Endothelial cell of umbilical vein (primary cell): ENCODE measurements around the gene LRP5. TPM values are rescaled to one million over a fixed set of nuclear protein-coding genes. Genes with fewer than 3 reads are reported as not detected.

Experiments
- BruUV-seq: library from RNA; stranded (reverse); fragments of 400-500 nt; replicated peaks from 2 replicates; lab custom pipeline; 2021; lab: Mats Ljungman, UMichigan
- CTCF ChIA-PET: fragments of 300-600, 350-600 bp; sonication (Branson Sonifier 250); formaldehyde crosslinking; loops from one replicate; lab custom pipeline; 2021; ENCODE audit warnings: antibody characterized with exemption, inconsistent platforms; lab: Charles Lee
- POLR2A ChIA-PET: fragments of 300-600, 350-600 bp; sonication (Branson Sonifier 250); formaldehyde crosslinking; loops from one replicate; lab custom pipeline; 2021; ENCODE audit warnings: antibody characterized with exemption, inconsistent platforms; lab: Charles Lee
- DNase-seq: peaks from one replicate; pipeline ENCODE4 v3.0.0-alpha.2; 2011; ENCODE audit warnings: low read depth, low spot score
- FAIRE-seq: peaks from 2 replicates; lab custom pipeline; 2011; peaks lifted over from hg19 to GRCh38; lab: Jason Lieb, UNC
- H2AFZ ChIP-seq: 2 replicates; pipeline ENCODE4 v1.6.0; 2012; ENCODE audit warnings: low read depth, low read length, control low read depth, inconsistent platforms
- H3K27ac ChIP-seq: 2 replicates; pipeline ENCODE4 v1.5.1; 2011; ENCODE audit warnings: low read depth, mild to moderate bottlenecking, control low read depth, low read length, moderate library complexity; ENCODE audit not compliant: insufficient read depth
- H3K27me3 ChIP-seq, 2 experiments: 2 replicates each; pipeline versions ENCODE4 v1.6.0 to v1.6.1; 2011; ENCODE audit warnings: low read length in 2 of 2, mixed read lengths in 1 of 2; ENCODE audit not compliant: control insufficient read depth in 2 of 2, insufficient read depth in 2 of 2
- H3K36me3 ChIP-seq, 2 experiments: 2 replicates in 1 of 2; 3 replicates in 1 of 2; pipeline ENCODE4 v1.5.1; 2011; ENCODE audit warnings: low read length in 2 of 2, mild to moderate bottlenecking in 1 of 2, moderate library complexity in 1 of 2; ENCODE audit not compliant: control insufficient read depth in 2 of 2, insufficient read depth in 2 of 2; ENCODE audit errors: extremely low read depth in 1 of 2
- H3K4me1 ChIP-seq: 3 replicates; pipeline ENCODE4 v1.5.1; 2011; ENCODE audit warnings: mild to moderate bottlenecking, low read length; ENCODE audit not compliant: control insufficient read depth, insufficient read depth; ENCODE audit errors: extremely low read depth
- H3K4me2 ChIP-seq: 2 replicates; pipeline ENCODE4 v1.6.1; 2011; ENCODE audit warnings: low read length, control low read depth, mixed read lengths; ENCODE audit not compliant: insufficient read depth
- H3K4me3 ChIP-seq, 3 experiments: fragments of 200-600 bp in 1 of 3; sonication (generic), shearing (Covaris generic) in 1 of 3; replicated peaks in 1 of 3; 2 replicates each; pipeline ENCODE4 v1.5.1; 2011 to 2016; ENCODE audit warnings: control low read depth in 3 of 3, low read length in 3 of 3, mild to moderate bottlenecking in 2 of 3, inconsistent platforms in 1 of 3, low read depth in 1 of 3, moderate library complexity in 1 of 3; ENCODE audit not compliant: insufficient read depth in 1 of 3
- H3K79me2 ChIP-seq: 2 replicates; pipeline ENCODE4 v1.6.0; 2012; ENCODE audit warnings: low read length, inconsistent platforms; ENCODE audit not compliant: control insufficient read depth, insufficient read depth
- H3K9ac ChIP-seq: replicated peaks from 2 replicates; pipeline ENCODE3; 2011; ENCODE audit warnings: low read length, control low read depth; ENCODE audit not compliant: insufficient read depth; ENCODE audit errors: extremely low read depth
- H3K9me1 ChIP-seq: replicated peaks from 3 replicates; pipeline ENCODE4 v1.6.0; 2011; ENCODE audit warnings: mild to moderate bottlenecking, low read length; ENCODE audit not compliant: control insufficient read depth, insufficient read depth; ENCODE audit errors: extremely low read depth
- H3K9me3 ChIP-seq: replicated peaks from 2 replicates; pipeline ENCODE4 v1.5.1; 2012; ENCODE audit warnings: low read length, inconsistent platforms; ENCODE audit not compliant: control insufficient read depth, insufficient read depth
- H4K20me1 ChIP-seq: replicated peaks from 2 replicates; pipeline ENCODE3; 2011; ENCODE audit warnings: mild to moderate bottlenecking, low read length; ENCODE audit not compliant: control insufficient read depth, insufficient read depth; ENCODE audit errors: extremely low read depth
- EZH2 ChIP-seq: IDR thresholded peaks from 2 replicates; pipeline ENCODE4 v1.6.1; 2012; ENCODE audit warnings: borderline replicate concordance, low read depth, mild to moderate bottlenecking, moderate library complexity, low read length, inconsistent platforms; ENCODE audit not compliant: severe bottlenecking
- FOS ChIP-seq: IDR thresholded peaks from 2 replicates; pipeline ENCODE4 v1.6.1; 2011; ENCODE audit warnings: mild to moderate bottlenecking, low read length, moderate library complexity, borderline replicate concordance; ENCODE audit not compliant: insufficient read depth
- GATA2 ChIP-seq: IDR thresholded peaks from 2 replicates; pipeline ENCODE4 v1.7.0; 2011; ENCODE audit warnings: low read depth, mild to moderate bottlenecking, moderate library complexity, mixed read lengths, low read length; ENCODE audit not compliant: insufficient read length, insufficient read depth
- JUN ChIP-seq: IDR thresholded peaks from 2 replicates; pipeline ENCODE4 v1.6.1; 2011; ENCODE audit warnings: borderline replicate concordance, low read depth; ENCODE audit not compliant: insufficient read length, insufficient read depth
- MYC ChIP-seq: IDR thresholded peaks from one replicate; pipeline ENCODE4 v1.6.1; 2011; ENCODE audit warnings: mild to moderate bottlenecking, low read depth, low read length
- POLR2A ChIP-seq: IDR thresholded peaks from 2 replicates; pipeline ENCODE4 v1.6.1; 2012; ENCODE audit warnings: low read depth, mild to moderate bottlenecking, control low read depth, low read length
- POLR2AphosphoS5 ChIP-seq: IDR thresholded peaks from 2 replicates; pipeline ENCODE4 v1.6.1; 2012; ENCODE audit warnings: low read depth, mild to moderate bottlenecking, control low read depth, low read length, moderate library complexity; ENCODE audit not compliant: insufficient read depth
- dilution Hi-C: fragments of 300-500 bp; cut with MboI; formaldehyde crosslinking; loops from one replicate; pipeline ENCODE4 v1.15.0; 2019; ENCODE audit warnings: low sequenced_read_pairs; ENCODE audit not compliant: extremely low pct_ligation_motif_present
- intact Hi-C: fragments of 100-400 bp; cut with micrococcal nuclease; formaldehyde crosslinking; loops from one replicate; pipeline ENCODE4 v1.10.0; 2022
- polyA plus RNA-seq, 4 experiments: library from polyadenylated mRNA; depleted of rRNA in 3 of 4; stranded (reverse) in 3 of 4; unstranded in 1 of 4; fragments of >200 nt; gene quantifications; 2 replicates each; pipeline versions ENCODE4 v1.2.1 to v1.2.3, GENCODE V29; 2011 to 2012; ENCODE audit warnings: missing spikeins in 1 of 4
- total RNA-seq: library from RNA; stranded (reverse); gene quantifications from 2 replicates; pipeline ENCODE4 v1.2.3, GENCODE V29; 2021
- TF ChIP-seq, protein P1 (sequence below): IDR thresholded peaks from 2 replicates; pipeline ENCODE4 v1.6.1; 2011; ENCODE audit not compliant: insufficient read depth, insufficient read length
- TF ChIP-seq, protein P2 (sequence below), 2 donors: IDR thresholded peaks; 1 replicate in 1 of 2; 2 replicates in 1 of 2; pipeline ENCODE4 v1.5.1; 2011; ENCODE audit warnings: low read length in 2 of 2, mild to moderate bottlenecking in 2 of 2, moderate library complexity in 2 of 2, control low read depth in 1 of 2, inconsistent platforms in 1 of 2, low read depth in 1 of 2; ENCODE audit not compliant: insufficient read depth in 1 of 2; ENCODE audit errors: extremely low read depth in 1 of 2

The LRP5 gene
- total and polyA plus RNA-seq, 2 donors (not counting 3 experiments of a cell fraction or from before 2014, with no cell fraction given) = 35.1 to 51.8 TPM

DNA sequence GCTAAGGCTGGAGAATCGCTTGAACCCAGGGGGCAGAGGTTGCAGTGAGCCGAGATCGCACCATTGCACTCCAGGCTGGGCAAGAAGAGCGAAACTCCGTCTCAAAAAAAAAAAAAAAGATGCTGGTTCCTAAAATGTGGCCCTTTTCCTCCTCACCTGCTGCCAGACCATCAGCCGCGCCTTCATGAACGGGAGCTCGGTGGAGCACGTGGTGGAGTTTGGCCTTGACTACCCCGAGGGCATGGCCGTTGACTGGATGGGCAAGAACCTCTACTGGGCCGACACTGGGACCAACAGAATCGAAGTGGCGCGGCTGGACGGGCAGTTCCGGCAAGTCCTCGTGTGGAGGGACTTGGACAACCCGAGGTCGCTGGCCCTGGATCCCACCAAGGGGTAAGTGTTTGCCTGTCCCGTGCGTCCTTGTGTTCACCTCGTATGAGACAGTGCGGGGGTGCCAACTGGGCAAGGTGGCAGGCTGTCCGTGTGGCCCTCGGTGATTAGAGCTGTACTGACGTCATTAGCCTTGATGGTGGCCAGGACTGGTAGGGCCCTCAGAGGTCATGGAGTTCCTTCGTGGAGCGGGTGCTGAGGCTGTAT lies 97.5 kb downstream of the LRP5 start:
- Histone ChIP-seq H3K9me1 (no peaks in the 10 kb centered on the region), H3K4me2 (no peak overlapping the region), H3K9ac (no peak overlapping the region), H3K79me2 (no peaks in the 10 kb centered on the region), H2AFZ (no peak overlapping the region), H3K4me1 (peaks cover 4% of the 10 kb centered on the region), H3K27me3 (no peaks in the 10 kb centered on the region), H3K4me3 (no peak overlapping the region), H3K36me3 (peaks cover 3 to 47% of the 10 kb centered on the region in 2 experiments), H4K20me1 (no peaks in the 10 kb centered on the region), H3K27ac (no peak overlapping the region), H3K9me3 (no peaks in the 10 kb centered on the region)
- no peak for TF ChIP-seq FOS
- no peak for TF ChIP-seq POLR2AphosphoS5
- TF ChIP-seq, protein P1, sequence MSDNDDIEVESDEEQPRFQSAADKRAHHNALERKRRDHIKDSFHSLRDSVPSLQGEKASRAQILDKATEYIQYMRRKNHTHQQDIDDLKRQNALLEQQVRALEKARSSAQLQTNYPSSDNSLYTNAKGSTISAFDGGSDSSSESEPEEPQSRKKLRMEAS = no peak
- TF ChIP-seq MYC = no peak
- TF ChIP-seq, protein P2, sequence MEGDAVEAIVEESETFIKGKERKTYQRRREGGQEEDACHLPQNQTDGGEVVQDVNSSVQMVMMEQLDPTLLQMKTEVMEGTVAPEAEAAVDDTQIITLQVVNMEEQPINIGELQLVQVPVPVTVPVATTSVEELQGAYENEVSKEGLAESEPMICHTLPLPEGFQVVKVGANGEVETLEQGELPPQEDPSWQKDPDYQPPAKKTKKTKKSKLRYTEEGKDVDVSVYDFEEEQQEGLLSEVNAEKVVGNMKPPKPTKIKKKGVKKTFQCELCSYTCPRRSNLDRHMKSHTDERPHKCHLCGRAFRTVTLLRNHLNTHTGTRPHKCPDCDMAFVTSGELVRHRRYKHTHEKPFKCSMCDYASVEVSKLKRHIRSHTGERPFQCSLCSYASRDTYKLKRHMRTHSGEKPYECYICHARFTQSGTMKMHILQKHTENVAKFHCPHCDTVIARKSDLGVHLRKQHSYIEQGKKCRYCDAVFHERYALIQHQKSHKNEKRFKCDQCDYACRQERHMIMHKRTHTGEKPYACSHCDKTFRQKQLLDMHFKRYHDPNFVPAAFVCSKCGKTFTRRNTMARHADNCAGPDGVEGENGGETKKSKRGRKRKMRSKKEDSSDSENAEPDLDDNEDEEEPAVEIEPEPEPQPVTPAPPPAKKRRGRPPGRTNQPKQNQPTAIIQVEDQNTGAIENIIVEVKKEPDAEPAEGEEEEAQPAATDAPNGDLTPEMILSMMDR (IDR thresholded peaks at IDR 0.05; ENCODE audit: extremely low read depth in 1 of 2, insufficient read depth in 1 of 2, low read depth in 1 of 2, low read length in 2 of 2) = no peak
- no peak for TF ChIP-seq EZH2
- no peak for TF ChIP-seq POLR2A
- no peak for TF ChIP-seq GATA2
- TF ChIP-seq JUN = no peak
- ChIA-PET POLR2A (no interaction called here), CTCF (no interaction called here)
- FAIRE-seq (no peak), DNase-seq (no peak)
- dilution Hi-C loops = no loop called here
- intact Hi-C loops = no loop called here
- BruUV-seq = no TSS peak
